ENCODE results near the gene KIAA1755.

The KIAA1755 gene

GRCh38 chr20:38181971-38182370 lies 78.6 kb downstream of the KIAA1755 start:
- DNase-seq (ENCODE audit: low spot score), result no peak

DNA sequence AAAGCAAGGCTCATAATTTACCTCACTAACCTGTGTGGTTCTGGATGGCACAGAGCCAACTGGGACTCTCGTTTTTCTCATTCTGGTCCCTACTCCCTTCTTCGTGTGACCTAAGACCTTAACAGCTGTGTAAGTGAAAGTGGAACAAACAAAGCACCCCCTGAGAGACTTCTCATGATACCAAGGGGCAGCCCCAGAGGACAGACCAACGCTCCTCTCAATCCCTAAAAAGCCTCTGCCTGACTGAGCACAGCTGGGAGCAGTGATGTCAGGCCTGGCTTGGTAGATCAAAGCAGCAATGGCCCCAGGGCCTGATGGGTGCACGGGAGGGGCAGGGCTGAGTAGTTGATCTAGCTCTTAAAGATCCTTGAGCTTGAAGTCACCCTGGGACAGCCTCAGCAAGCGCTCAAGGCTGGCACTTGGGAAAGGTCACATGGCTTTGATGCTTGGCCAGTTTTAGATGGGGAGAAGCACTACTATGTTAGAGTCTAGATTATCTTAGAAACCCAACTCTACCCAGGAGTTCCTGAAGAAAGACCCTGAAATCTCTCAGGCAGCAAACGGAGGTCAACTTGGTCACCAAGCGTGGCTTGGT lies 79.2 kb downstream of the KIAA1755 start:
- DNase-seq (ENCODE audit: low spot score), result no peak

DNA sequence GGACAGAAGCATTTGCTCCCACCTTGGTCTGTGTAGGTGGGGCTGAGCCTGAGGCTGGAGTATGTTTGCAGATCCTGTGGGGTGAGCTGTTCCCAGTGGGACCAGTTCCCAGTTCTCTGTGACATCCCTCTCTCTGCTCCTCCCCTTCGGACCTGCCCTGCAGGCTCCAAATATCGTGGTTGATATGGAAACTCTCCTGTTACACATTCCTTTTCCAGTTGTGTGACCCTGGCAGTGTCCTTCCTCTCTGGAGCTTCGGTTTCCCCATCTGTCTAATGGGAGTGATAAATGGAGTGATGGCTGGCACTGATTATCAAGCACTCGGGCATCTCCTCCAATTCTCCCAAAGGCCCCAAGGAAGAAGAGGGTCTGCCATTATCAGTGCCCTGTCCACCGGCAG lies 79.8 kb downstream of the KIAA1755 start:
- DNase-seq (ENCODE audit: low spot score), result no peak

- DNase-seq (ENCODE audit: low spot score), result no peak
Measured at GRCh38 chr20:38179846-38180245, 80.7 kb downstream of the KIAA1755 start.

DNA sequence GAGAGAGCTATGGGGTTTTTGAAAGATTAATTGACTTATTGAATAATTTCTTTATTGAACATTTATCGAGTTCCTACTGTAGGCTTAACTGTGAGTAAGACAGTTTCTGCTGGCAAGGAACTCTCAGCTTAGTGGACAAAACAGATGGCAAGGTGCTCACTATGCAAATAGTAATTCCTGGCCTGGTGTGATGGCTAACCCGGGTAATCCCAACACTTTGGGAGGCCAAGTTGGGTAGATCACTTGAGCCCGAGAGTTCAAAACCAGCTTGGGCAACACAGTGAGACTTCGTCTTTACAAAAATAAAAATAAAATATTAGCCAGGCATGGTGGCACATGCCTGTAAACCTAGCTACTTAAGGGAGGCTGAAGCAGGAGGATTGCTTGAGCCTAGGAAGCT lies 82.0 kb downstream of the KIAA1755 start:
- DNase-seq (ENCODE audit: low spot score), result no peak

DNA sequence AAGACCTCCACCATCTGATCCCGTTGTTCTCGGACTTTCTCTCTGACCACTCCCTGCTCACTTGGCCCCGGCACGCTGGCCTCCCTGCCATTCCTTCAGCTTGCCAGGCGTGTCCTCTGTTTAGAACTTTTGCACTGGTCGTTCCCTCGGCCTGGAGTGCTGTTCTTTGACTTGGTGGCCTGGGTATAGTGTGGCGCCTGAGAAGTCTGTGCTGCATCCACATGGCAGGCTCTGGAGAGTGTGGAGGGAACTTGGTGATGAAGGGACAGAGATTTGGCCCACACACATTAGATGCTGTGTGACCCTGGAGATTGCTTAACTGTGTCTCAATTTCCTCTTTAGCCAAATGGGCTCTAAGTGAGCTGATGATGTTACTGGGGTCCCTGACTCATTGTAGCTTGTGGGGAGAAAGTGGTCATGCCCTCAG lies 82.5 kb downstream of the KIAA1755 start:
- DNase-seq (ENCODE audit: low spot score), result no peak

DNA sequence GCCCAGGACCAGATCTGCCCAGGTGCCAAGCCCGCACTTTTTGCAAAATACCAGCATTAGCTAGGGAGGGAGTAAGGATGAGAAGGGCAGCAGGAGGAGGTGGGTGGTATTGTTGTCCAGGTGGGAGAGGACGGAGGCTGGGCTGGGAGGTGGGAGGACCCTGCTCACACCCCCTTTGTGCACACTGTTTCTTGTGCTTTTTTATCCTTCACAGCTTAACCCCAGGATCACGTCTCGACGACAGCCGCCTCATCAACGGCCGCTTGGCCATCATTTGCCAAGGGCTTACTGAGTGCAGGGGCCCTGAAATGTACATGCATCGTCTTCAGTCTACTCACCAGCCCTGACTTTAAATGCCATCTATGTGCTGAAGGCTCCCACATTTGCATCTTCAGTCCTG lies 83.3 kb downstream of the KIAA1755 start:
- no peak for DNase-seq (ENCODE audit: low spot score)

- no peak for DNase-seq (ENCODE audit: low spot score)
Measured at GRCh38 chr20:38175304-38176180, 85.0 kb downstream of the KIAA1755 start.

DNA sequence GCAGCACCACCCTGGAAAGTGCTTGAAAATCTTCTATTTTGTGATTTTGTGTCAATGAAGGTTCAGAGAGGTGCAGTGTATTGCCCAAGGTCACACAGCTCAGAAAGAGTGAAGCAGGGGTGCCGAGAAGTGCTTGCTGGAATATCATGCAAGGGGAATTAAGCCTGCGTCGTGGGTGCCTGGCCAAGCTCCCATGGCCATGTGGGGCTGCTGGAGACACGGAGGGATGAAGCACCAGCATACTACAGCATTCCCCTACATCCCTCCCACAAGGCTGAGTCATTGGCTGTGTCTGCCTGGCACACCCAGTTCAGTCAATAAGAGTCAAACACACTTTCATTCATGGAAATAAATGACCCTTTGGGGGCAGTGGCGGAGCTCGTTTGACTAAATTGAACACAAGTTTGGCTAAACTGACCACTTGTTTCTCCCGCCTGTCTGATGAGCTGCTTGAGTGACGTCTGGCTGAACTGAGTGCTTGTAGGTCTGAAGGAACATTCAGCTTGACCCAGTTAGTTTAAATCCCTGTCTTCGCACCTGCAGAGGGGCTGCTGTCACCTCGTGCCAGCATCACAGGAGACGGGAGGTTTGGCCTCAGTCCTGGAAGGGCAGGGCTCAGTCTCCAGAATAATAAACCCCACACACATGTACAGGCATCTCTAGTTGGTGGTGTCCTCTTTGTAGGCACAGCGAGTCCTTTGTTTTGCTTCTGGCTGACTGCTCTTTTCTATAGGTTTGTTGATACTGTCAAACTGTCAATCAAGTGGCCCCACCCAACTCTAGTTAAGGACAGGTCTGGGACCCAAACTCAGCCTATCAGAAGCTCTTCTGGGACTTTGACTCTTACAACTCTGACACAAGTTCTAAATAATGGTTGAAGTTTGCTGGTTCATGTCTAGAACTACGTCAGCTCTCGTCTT lies 87.0 kb downstream of the KIAA1755 start:
- no peak for DNase-seq (ENCODE audit: low spot score)

DNA sequence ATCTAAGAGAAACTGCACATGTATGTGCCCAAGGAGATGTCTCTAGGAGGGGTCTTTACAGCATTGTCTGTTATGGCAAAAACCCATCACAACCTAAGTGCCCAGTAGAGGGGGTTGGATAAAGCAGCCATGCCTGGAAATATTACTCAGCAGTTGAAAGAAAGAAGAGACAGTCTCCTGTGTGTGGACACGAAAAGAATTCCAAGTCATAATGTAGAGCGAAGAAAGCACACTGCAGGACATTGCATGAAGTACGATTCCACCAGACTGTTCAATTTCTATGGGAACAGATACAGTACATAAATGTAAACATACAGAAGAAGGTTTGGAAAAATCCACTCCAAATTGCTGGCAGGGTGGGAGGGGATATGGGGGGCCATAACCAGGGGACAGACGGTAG lies 88.1 kb downstream of the KIAA1755 start:
- DNase-seq (ENCODE audit: low spot score), result no peak

- no peak for DNase-seq (ENCODE audit: low spot score)
Measured at GRCh38 chr20:38171675-38172043, 88.9 kb downstream of the KIAA1755 start.

- no peak for DNase-seq (ENCODE audit: low spot score)
Measured at GRCh38 chr20:38170826-38171674, 89.5 kb downstream of the KIAA1755 start.

DNA sequence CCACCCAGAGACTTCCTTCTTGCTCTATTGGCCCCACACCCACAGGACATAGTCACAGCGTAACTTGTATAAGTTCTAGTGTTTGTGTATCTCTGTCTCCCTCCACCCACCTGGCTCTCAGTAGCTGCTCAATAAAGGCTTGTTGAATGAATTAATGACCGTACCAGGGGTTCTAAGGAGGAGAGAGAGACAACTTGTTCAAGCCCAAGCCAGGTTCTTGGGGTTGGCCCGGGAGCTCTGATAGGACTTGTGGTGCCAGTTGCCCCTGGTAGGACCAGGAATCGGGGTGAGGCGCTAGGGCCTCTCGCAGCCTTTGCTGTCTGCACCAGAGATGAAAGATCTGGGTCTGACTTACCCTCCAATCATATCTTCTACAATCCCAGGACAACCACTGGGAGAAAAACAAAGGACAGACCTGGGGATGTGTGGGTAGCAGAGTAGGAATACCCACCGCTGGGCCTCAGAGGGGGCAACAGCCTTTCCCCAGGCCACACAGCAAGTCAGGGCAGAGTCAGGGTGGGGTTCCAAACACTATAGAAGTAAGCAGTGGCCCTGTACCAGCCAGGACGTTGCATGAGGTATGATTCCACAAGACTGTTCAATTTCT lies 90.2 kb downstream of the KIAA1755 start:
- DNase-seq (ENCODE audit: low spot score), result no peak

GRCh38 chr20:38169636-38170193 lies 90.8 kb downstream of the KIAA1755 start:
- no peak for DNase-seq (ENCODE audit: low spot score)

DNA sequence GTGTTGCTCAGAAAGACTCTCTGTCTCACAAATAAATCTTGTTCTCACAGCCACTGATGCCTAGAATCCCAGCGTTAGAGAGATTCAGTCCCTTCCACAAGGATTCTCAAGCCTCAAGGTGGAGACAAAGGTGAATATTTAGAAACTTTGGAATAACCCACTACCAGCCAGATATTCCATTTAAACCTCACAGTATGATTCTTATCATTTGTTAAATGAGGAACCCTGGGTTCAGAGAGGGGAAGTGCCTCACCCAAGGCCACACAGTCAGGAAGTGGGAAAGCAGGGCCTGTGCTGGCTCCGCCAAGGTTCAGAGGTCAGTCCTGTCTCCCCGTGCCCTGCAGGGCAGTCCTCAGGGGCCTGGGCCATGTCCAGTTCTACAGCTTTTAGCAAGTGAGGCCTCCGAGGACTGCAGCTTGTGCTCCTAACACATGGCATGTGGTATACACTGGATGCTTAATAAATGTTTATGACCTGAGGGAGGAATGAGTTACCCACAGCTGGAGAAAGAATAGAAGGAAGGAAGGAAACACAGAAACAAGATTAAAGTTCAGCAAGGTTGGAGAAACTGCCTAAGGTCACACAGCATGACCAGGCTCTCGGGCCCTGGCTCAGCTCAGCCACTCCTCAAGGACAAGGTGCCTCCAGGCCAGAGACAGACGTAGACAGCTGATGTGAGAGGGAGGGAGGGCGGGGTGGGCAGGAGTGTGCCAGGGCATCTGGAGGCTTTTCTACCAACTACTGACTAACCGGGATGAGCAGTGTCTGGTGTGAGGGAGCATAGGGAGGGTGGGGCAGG lies 91.5 kb downstream of the KIAA1755 start:
- DNase-seq (ENCODE audit: low spot score), result no peak

DNA sequence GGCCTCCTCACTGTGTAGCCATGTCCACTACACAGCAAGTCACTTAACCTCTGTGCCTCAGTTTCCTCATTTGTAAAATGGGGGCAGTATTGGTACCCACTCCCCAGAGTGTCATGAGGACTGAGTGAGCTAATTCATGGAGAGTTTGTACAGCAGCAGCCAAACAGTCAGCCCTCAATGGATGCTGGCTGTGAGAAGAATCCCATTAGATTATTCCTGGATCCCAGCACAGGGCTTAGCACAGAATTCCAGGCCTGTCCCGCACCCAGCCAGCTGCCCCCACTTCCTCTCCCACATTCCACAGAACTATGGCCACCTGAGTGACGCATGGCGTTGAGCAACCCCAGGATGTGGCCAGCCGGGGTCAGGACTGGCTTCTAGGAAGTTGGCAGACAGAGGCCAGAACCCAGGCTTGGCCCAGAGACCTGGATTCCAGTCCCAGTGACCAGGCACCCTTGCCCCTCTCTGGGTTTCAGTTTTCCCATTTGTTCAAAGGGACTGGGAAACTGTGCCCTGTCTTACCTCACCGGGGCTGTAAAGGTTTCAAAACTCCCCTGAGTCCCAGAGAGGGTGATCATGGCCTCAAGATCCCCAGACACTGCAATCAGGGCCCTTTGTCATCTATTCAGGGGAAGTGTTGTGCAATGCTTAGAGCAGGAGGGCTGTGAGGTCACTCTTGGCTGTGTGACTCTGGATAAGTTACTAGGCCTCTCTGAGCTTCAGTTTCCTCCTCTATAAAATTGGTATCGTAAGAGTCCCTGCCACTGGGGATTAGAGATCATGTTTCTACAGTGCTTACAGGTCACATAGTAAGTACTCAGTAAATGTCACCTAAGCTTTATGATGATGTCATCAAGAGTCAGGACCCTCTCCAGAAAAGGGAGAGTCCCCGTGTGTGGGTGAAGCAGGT lies 92.4 kb downstream of the KIAA1755 start:
- DNase-seq (ENCODE audit: low spot score), result no peak

GRCh38 chr20:38167328-38167850 lies 93.1 kb downstream of the KIAA1755 start:
- DNase-seq (ENCODE audit: low spot score), result no peak

- DNase-seq (ENCODE audit: low spot score), result no peak
Measured at GRCh38 chr20:38166703-38167233, 93.8 kb downstream of the KIAA1755 start.
